ENCODE measurements around the gene DLEC1.

The DLEC1 gene

GRCh38 chr3:38001456-38002081 is 37.4 kb upstream of the DLEC1 start:
- DNase-seq (ENCODE audit: low spot score) = no peak

GRCh38 chr3:38002291-38002876 is 36.6 kb upstream of the DLEC1 start:
- no peak for DNase-seq (ENCODE audit: low spot score)

- no peak for DNase-seq (ENCODE audit: low spot score)
Observed at GRCh38 chr3:38002940-38003339, 36.1 kb upstream of the DLEC1 start.

GRCh38 chr3:38003371-38003816 is 35.6 kb upstream of the DLEC1 start:
- peak; percentile 71 for DNase-seq (ENCODE audit: low spot score)

DNA sequence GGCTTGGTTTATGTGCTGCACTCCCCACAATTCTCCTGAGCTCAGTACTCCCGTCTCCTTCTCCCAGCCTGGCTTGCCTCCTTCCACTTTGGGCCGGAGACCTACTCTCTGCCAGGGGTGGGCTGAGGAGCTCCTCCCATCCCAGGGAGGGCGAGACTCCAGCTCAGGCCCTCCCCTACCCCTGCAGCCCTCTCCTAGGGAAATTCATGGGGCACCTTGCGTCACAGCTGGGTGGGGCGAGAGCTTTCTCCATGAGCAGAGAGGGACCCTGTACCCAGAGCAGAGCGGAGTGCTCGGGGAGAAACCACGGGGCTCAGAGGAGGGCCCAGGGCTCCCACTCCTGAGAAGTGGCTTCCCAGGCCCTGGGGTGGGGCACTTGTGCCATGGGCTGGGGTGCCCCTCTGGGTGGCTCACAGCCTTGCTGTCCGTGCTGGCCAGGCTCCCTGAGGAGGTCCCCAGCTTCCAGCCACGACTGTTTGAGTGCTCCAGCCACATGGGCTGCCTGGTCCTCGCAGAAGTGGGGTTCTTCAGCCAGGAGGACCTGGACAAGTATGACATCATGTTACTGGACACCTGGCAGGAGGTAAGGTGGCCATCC is 35.1 kb upstream of the DLEC1 start:
- no peak for DNase-seq (ENCODE audit: low spot score)

DNA sequence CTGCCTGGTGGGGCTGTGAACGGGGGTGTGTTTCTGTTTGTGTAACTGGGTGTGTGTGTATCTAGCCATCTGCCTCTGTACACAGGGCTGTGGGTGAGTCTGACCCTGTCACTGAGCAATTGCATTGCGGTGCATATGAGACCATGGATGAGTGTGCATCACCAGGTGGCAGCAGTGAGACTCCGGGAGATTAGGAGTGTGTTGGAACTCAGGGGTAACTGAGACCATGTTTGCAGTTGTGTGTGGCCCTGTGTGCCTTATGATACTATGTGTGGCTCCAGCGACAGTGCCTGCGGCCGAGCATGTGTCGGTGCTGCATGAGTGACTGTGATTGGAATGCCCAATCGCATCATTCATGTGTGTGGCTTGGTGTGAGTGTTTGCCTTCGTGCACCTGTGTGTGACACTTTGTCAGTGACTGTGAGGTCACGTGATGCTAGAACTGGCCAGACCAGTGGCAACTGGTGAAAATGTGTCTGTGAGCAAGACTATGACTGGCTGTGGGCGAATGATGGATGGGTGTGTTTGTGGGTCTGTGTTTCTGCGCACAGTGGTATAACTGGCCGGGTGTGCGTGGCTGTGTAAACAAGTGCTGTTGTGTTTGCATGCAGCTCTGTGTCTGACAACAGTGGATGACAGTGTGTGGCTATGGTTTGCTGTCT is 34.5 kb upstream of the DLEC1 start:
- DNase-seq (ENCODE audit: low spot score) = peak; percentile 77

DNA sequence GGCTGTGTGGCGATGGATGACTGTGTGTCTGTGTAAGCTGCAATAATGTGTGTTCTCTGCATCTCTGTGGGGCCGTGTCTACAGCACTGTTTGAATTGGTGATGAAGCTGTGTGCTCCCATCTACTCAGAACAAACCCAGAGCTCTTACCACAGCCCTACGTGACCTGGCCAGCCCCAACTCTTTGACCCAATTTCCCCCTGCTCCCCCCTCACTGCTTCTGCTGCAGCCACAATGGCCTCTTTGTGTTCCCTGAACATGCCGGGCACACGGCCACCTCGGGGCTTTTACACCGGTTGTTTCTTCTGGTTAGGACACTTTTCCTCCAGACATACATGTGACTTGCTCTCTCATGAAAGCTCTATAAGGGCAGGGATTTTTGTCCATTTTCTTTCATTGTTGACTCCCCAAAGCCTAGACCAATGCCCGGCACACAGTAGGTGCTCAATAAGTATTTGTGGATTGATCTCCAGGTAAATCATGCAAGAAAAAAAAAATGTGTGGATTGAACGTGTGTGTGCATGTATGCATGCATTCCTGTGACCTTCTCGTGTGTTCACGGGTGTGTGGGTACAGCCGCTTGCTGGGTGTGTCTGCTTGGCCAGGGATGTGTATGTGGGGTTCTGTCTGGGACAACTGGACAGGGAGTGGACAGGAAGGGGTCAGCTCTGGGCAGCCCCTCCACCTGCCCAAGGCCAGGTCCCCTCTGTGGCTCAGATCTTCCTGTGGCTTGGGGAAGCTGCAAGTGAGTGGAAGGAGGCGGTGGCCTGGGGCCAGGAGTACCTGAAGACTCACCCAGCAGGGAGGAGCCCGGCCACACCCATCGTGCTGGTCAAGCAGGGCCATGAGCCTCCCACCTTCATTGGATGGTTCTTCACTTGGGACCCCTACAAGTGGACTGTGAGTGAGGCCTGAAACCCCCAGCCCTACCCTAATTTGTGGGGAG is 33.7 kb upstream of the DLEC1 start:
- no peak for DNase-seq (ENCODE audit: low spot score)

GRCh38 chr3:38006031-38006430 is 33.0 kb upstream of the DLEC1 start:
- no peak for DNase-seq (ENCODE audit: low spot score)

GRCh38 chr3:38006445-38006995 is 32.5 kb upstream of the DLEC1 start:
- DNase-seq (ENCODE audit: low spot score) = no peak

DNA sequence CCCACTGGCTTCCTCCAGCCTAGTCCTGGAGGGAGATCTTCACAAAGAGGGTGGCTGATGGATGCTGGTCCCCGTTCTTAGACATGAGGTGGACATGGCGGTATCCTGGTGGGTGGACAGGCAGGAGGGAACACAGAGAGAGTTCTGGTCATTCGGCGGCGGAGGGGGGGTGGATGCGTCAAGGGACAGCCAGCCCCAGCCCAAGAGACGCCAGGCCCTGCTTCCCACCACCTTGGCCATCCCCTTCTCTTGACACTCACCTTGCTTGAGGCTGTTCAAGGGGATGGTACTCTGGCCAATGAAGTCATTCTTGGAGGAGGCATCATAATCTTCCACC is 31.3 kb upstream of the DLEC1 start:
- no peak for DNase-seq (ENCODE audit: low spot score)

- DNase-seq (ENCODE audit: low spot score) = no peak
Observed at GRCh38 chr3:38008191-38008701, 30.8 kb upstream of the DLEC1 start.

DNA sequence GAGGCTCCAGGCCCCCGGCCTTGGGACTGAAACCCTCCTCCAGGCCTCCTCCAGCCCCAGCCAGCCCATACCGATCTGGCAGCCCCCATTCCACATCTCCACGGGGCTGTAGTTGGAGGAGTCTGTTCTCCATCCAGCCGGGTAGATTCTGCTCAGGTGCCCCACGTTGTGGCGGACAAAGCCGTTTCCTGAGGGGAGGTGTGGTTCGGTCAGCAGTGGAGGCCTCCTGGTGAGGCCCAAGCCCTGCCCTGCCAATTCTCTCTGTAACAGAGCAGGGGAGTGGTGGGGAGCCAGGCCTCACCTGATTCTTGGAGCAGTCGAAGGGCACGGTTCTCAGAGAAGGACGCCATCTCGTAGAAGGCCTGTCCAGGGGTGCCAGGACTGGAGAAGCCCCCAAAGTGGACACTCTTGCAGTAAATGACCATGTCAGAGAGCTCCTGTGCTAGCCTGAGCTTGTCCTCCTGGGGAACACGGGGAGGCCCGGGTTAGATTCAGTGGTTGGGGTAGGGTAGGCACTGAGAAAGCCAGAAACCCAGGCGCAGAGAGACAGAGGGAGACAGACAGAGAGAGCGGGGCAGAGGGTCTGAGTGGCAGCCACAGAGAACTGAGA is 29.9 kb upstream of the DLEC1 start:
- DNase-seq (ENCODE audit: low spot score) = no peak

- no peak for DNase-seq (ENCODE audit: low spot score)
Observed at GRCh38 chr3:38009807-38010591, 29.0 kb upstream of the DLEC1 start.

- DNase-seq (ENCODE audit: low spot score) = no peak
Observed at GRCh38 chr3:38011111-38011510, 27.9 kb upstream of the DLEC1 start.

DNA sequence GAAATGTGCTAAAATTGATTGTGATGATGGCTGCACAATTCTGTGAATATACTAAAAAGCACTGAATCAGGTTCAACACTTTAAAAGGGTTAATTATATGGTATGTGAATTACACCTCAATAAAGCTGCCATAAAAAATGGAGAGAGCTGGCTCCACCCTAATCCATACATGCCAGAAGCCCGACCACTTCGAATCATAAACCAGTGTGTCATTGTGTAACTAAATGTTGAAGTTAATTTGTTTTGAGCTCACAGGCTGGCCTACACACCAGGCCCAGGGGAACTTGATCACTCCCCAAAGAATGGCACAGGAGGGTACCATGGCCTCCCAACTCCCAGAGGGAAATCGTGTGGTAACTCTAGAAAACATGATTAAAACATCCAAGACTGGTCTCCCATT is 23.5 kb upstream of the DLEC1 start:
- DNase-seq (ENCODE audit: low spot score) = no peak

GRCh38 chr3:38015984-38016383 is 23.0 kb upstream of the DLEC1 start:
- DNase-seq (ENCODE audit: low spot score) = no peak

DNA sequence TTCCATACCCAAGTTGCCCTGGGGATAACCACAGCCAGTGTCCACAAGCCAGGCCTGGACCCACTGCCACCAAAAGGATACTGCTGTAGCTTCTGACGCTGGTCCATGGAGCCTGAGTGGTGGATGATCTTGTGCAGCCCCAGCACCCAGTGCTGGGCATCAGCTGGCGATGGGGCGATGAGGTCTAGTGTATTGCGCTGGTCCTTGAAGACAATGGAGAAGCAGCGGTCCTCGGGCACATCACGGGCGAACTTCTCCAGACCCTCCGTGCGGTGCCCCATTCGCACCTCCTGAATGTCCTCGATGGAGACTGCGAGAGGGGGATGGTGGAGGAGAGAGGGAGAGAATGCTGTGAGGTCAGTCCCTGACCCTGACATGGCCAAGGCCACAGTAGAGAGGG is 22.6 kb upstream of the DLEC1 start:
- DNase-seq (ENCODE audit: low spot score) = no peak

GRCh38 chr3:38016847-38017444 is 22.1 kb upstream of the DLEC1 start:
- no peak for DNase-seq (ENCODE audit: low spot score)

GRCh38 chr3:38017445-38018295 is 21.3 kb upstream of the DLEC1 start:
- DNase-seq (ENCODE audit: low spot score) = no peak

Measured in hepatic stellate cell (primary cell).